ENCODE measurements around the gene TUBA1B. TPM values are rescaled to one million over a fixed set of nuclear protein-coding genes. Genes with fewer than 3 reads are reported as not detected.

TUBA1B gene
- total and polyA plus RNA-seq, 2 donors from 2014 or later: 533 to 537 TPM

GRCh38 chr12:49105504-49106084 is 25.6 kb downstream of the TUBA1B start:
- Histone ChIP-seq H3K4me3 (ENCODE audit: low read length in 3 of 3) (no peak overlapping the region), H3K27me3 (ENCODE audit: control insufficient read depth, insufficient read depth, low read length) (no peaks in the 10 kb centered on the region), H3K27ac (ENCODE audit: low read depth in 2 of 2, low read length in 2 of 2) (no peak overlapping the region), H3K9ac (ENCODE audit: low read length in 3 of 3) (no peak overlapping the region), H3K4me1 (ENCODE audit: control insufficient read depth in 2 of 3, insufficient read depth in 2 of 3, low read depth in 1 of 3, low read length in 3 of 3) (peaks cover 3 to 19% (median 10%) of the 10 kb centered on the region in 3 donors), H3K36me3 (ENCODE audit: control insufficient read depth in 2 of 3, insufficient read depth in 3 of 3, low read length in 3 of 3) (peaks cover 3 to 57% (median 38%) of the 10 kb centered on the region in 3 donors), H3K9me3 (ENCODE audit: control insufficient read depth in 2 of 3, insufficient read depth in 1 of 3, low read length in 3 of 3) (no peaks in the 10 kb centered on the region)
- intact Hi-C loops (cut with DNase I): no loop called here
- FAIRE-seq (no peak), DNase-seq (no peak)
- TF ChIP-seq CTCF (IDR thresholded peaks at IDR 0.05; ENCODE audit: borderline replicate concordance, extremely low read depth, insufficient read depth): no peak

- DNase-seq (no peak), FAIRE-seq (no peak)
- intact Hi-C loops (cut with DNase I): no loop called here
- Histone ChIP-seq H3K27me3 (ENCODE audit: control insufficient read depth, insufficient read depth, low read length) (no peaks in the 10 kb centered on the region), H3K9ac (ENCODE audit: low read length in 3 of 3) (no peak overlapping the region), H3K4me3 (ENCODE audit: low read length in 3 of 3) (no peak overlapping the region), H3K36me3 (ENCODE audit: control insufficient read depth in 2 of 3, insufficient read depth in 3 of 3, low read length in 3 of 3) (peaks cover 6 to 65% (median 43%) of the 10 kb centered on the region in 3 donors), H3K9me3 (ENCODE audit: control insufficient read depth in 2 of 3, insufficient read depth in 1 of 3, low read length in 3 of 3) (no peaks in the 10 kb centered on the region), H3K4me1 (ENCODE audit: control insufficient read depth in 2 of 3, insufficient read depth in 2 of 3, low read depth in 1 of 3, low read length in 3 of 3) (peaks cover 3 to 19% (median 10%) of the 10 kb centered on the region in 3 donors), H3K27ac (ENCODE audit: low read depth in 2 of 2, low read length in 2 of 2) (no peak overlapping the region)
- no peak for TF ChIP-seq CTCF (IDR thresholded peaks at IDR 0.05; ENCODE audit: borderline replicate concordance, extremely low read depth, insufficient read depth)
Observed at GRCh38 chr12:49104822-49105221, 26.4 kb downstream of the TUBA1B start.

GRCh38 chr12:49100380-49100779 is 30.8 kb downstream of the TUBA1B start:
- intact Hi-C loops (cut with DNase I): no loop called here
- Histone ChIP-seq H3K9me3 (ENCODE audit: control insufficient read depth in 2 of 3, insufficient read depth in 1 of 3, low read length in 3 of 3) (no peaks in the 10 kb centered on the region), H3K9ac (ENCODE audit: low read length in 3 of 3) (no peak overlapping the region), H3K4me3 (ENCODE audit: low read length in 3 of 3) (no peak overlapping the region), H3K27me3 (ENCODE audit: control insufficient read depth, insufficient read depth, low read length) (no peaks in the 10 kb centered on the region), H3K4me1 (ENCODE audit: control insufficient read depth in 2 of 3, insufficient read depth in 2 of 3, low read depth in 1 of 3, low read length in 3 of 3) (peaks cover 0 to 9% (median 0%) of the 10 kb centered on the region in 3 donors), H3K27ac (ENCODE audit: low read depth in 2 of 2, low read length in 2 of 2) (no peak overlapping the region), H3K36me3 (ENCODE audit: control insufficient read depth in 2 of 3, insufficient read depth in 3 of 3, low read length in 3 of 3) (peaks cover 6 to 65% (median 49%) of the 10 kb centered on the region in 3 donors)
- TF ChIP-seq CTCF (IDR thresholded peaks at IDR 0.05; ENCODE audit: borderline replicate concordance, extremely low read depth, insufficient read depth): no peak
- FAIRE-seq (no peak), DNase-seq (no peak)

GRCh38 chr12:49098703-49099102 is 32.5 kb downstream of the TUBA1B start:
- intact Hi-C loops (cut with DNase I): no loop called here
- Histone ChIP-seq H3K9ac (ENCODE audit: low read length in 3 of 3) (no peak overlapping the region), H3K27ac (ENCODE audit: low read depth in 2 of 2, low read length in 2 of 2) (no peak overlapping the region), H3K36me3 (ENCODE audit: control insufficient read depth in 2 of 3, insufficient read depth in 3 of 3, low read length in 3 of 3) (peaks cover 6 to 53% (median 44%) of the 10 kb centered on the region in 3 donors), H3K27me3 (ENCODE audit: control insufficient read depth, insufficient read depth, low read length) (peaks cover 8% of the 10 kb centered on the region), H3K4me3 (ENCODE audit: low read length in 3 of 3) (no peak overlapping the region), H3K4me1 (ENCODE audit: control insufficient read depth in 2 of 3, insufficient read depth in 2 of 3, low read depth in 1 of 3, low read length in 3 of 3) (peaks cover 0 to 9% (median 4%) of the 10 kb centered on the region in 3 donors), H3K9me3 (ENCODE audit: control insufficient read depth in 2 of 3, insufficient read depth in 1 of 3, low read length in 3 of 3) (no peaks in the 10 kb centered on the region)
- DNase-seq: no peak
- FAIRE-seq: no peak
- TF ChIP-seq CTCF (IDR thresholded peaks at IDR 0.05; ENCODE audit: borderline replicate concordance, extremely low read depth, insufficient read depth): no peak
